Esophagus mucosa (tissue), 1 donor: ENCODE results near the gene NUPR1. TPM values are rescaled to one million over a fixed set of nuclear protein-coding genes. Genes with fewer than 3 reads are reported as not detected.
"Not testable (repeated sequence)": the region's sequence is repeated elsewhere in the genome, so short reads cannot be mapped to it uniquely, and the experiment has no call there.

ENCODE experiments used
- ATAC-seq: fragments of 200-7000 bp; cut with Tn5 transposase; one replicate; pipeline ENCODE4 v1.9.1; 2020
- total RNA-seq: library from RNA; stranded (reverse); gene quantifications from one replicate; pipeline ENCODE4 v1.2.4, GENCODE V29; 2023
- donor health status: DM: yes; HTN: yes; CAD: no.

The NUPR1 gene
- total RNA-seq, 1 donor from 2014 or later, result 64.4 TPM

DNA sequence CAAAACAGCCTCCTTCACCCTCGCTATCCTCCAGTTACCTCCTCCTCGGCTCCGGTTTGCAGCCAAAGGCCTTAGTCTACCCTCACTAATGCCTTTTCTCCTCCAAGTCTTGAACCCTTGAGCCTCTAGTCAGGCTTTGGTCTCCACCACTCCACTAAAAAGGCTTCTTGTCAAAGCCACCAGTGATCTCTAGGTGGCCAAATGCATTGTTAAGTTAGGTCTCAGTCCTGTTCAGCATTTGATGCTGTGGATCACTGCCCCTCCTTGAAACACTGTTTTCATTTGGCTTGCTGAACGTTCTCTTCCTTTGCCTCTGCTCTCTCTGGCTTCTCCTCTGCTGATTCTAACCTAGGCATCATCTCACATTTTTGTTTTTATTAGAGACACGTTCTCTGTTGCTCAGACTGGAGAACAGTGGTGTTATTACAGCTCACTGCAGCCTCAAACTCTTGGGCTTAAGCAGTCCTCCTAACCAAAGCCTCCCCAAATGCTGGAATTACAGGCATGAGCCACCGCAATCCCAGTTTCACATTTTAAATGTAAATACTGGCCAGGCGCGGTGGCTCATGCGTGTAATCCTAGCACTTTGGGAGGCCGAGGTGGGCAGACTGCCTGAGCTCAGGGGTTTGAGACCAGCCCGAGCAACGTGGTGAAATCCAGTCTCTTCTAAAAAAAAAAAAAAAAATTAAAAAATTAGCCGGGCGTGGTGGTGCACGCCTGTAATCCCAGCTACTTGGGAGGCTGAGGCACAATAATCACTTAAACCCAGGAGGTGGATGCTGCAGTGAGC lies 16.1 kb upstream of the NUPR1 start:
- ATAC-seq, result no peak

GRCh38 chr16:28553776-28554633 lies 15.2 kb upstream of the NUPR1 start, which contains the start of gene SGF29:
Gene SGF29 (plus strand): TSS chr16:28553920. CDS start chr16:28581070, 27,150 bp downstream.
- peak; percentile 95 for ATAC-seq

DNA sequence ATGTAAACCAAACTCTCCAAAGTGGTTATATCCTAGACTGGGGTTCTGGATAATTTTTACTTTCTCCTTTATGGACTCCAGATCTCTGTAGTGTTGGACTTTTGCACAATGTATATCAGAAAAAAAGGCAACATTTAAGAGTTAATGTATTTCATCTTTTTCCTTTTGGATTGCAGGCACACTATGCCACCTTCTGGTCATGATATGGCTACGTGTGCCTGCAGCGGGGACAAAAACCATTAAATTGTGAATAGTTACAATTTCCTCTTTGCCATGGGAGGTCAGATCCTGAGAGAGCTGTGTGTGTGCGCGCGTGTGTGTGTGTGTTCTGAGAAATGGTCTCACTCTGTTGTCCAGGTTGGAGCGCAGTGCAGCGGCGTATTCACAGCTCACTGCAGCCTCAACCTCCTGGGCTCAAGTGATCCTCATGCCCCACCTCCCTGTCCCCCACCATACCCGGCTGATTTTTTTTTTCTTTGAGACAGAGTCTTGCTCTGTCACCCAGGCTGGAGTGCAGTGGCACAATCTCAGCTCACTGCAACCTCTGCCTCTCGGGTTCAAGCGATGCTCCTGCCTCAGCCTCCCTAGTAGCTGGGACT lies 10.6 kb upstream of the NUPR1 start:
- no peak for ATAC-seq

DNA sequence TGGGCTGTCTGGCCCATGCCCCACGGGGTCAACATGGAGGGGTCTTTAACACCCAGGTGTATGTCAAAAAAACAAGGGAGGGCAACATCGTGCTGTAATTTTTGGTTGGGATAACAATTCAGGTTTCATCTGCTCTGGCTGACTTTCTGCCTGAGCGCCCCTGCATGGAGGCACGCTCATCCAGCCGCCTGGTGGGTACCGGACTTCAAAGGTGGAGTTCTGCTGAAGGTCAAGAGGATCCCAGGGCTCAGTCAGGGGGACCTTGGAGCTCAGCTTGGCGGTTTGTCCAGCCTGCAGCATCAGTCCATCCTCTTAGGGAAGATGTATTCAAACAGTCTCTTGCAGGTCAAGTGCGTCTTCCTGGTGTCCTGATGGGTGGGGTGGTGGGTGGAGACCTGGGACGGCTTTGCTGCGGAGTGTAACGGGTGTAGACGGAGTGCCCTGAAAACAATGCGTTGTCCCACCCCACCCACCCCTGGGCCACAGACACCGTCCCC lies 9.6 kb upstream of the NUPR1 start:
- no peak for ATAC-seq

DNA sequence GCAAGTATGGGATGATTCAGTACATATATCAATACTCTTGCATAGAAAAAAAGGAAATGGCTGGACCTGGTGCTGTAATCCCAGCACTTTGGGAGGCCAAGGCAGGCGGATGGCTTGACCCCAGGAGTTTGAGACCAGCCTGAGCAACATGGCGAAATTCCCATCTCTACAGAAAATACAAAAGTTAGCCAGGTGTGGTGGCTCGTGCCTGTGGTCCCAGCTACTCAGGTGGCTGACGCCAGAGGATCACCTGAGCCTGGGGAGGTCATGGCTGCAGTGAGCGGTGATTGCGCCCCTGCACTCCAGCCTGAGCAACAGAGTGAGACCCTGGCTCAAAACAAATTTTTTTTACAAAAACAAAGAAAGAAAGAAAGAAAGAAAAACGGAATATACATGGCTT lies 7.9 kb upstream of the NUPR1 start:
- no peak for ATAC-seq

GRCh38 chr16:28545964-28546363 lies 7.2 kb upstream of the NUPR1 start:
- ATAC-seq, result not testable (repeated sequence)

GRCh38 chr16:28544998-28545397 lies 6.2 kb upstream of the NUPR1 start:
- ATAC-seq, result no peak

- ATAC-seq, result peak; percentile 58
Observed at GRCh38 chr16:28543072-28543471, 4.3 kb upstream of the NUPR1 start.

DNA sequence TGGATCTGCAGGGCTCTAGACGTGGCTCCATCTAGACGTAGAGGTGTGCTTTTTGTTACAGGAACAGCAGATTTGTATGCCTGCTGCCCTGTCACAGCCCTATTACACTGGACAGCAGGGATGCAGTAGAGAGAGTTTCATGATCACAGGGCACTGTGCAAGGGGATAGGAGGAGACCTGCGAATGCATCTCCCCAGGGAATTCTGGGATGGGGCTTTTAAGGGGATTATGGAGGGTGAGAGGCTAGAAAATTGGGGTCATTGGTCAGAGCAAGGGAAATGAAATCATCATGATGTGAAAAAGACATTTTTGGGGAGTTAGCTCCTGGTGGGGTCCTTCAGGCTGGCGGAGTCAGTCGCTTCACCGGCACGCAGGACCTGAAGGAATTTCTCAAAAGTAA lies 3.9 kb upstream of the NUPR1 start:
- ATAC-seq, result no peak

- no peak for ATAC-seq
Observed at GRCh38 chr16:28540346-28540745, 1.6 kb upstream of the NUPR1 start.

DNA sequence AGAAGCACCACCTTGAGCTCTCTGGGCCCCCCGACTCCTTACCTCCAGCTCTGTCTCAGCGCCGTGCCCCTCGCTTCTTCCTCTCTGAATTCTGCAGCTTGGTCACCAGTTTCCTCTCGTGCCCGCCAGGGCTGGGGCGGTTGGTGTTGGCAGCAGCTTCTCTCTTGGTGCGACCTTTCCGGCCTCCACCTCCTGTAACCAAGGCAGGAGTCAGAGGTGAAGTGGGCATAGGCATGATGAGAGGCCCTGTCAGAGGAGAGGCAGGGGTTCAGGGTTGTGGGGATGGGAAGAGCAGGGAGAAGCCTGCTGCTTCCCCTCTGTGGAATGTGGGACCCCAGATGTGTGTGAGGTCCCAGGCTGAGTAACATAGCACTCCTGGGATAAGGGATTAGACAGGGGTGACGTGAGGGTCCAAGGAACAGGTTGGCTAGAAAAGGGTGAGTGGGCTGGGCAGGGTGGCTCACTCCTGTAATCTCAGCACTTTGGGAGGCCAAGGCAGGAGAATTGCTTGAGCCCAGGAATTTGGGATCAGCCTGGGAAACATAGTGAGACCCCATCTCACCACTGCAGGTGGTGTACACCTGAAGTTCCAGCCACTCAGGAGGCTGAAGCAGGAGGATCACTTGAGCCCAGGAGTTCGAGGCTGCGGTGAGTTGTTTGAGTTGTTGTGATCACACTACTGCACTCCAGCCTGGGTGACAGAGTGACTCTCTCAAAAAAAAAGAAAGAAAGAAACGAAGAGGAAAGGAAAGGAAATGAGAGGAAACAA lies 626 bp downstream of the NUPR1 start:
- ATAC-seq, result no peak

DNA sequence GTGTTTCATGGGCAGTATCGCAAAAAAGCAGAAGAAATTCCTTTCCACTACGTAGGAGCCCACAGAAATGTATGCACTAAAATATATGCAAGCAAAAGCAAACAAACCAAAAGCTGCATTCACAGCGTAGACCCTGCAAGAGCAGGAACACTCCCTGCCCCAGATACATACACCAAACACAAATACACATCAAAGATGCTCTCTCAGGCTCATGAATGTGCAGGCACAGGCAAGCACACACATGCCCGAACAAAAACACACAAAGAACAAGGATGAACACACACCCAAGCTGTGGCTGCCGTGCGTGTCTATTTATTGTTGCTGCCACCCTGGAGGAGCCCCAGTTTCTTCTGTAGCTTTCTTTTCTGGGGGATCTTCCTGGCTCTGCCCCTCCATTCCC lies 1.7 kb downstream of the NUPR1 start:
- ATAC-seq, result peak; percentile 66

DNA sequence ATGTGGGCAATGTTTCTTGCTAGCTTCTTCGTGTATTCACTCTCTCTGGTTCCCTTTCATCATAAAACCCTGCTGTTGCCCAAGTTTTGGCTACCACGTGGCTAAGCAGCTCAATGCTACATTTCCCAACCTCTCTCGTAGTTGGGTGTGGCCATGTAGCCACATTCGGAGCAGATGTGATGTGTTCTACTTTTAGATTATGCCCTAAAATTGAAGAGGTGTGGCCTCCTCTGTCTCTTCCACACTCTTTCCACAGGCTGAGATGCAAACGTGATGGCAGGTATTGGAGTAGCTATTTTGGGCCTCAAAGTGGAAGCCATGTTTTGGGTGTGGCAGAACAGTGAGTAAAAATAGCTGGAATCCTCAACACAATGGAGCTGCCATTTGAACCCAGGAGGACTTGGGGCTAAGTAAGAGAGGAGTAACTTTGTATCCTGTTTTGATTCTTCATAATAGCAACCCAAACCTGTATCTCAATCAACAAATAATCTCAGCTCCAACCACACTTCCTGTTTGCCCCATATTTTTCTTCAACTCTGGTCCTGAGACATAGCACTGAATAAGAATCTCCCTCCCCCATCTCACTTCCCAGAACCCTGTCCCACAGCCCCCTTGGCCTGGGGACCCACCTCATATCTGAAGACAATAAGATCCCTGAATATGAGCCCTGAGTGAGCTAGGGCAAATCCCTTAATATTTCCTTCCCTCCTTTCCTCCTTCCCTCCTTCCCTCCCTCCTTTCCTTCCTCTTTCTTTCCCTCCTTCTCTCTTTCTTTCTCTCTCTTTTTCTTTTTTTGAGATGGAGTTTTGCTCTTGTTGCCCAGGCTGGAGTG lies 4.0 kb downstream of the NUPR1 start:
- ATAC-seq, result peak; percentile 38

GRCh38 chr16:28532940-28533647 lies 5.7 kb downstream of the NUPR1 start:
- ATAC-seq, result no peak

DNA sequence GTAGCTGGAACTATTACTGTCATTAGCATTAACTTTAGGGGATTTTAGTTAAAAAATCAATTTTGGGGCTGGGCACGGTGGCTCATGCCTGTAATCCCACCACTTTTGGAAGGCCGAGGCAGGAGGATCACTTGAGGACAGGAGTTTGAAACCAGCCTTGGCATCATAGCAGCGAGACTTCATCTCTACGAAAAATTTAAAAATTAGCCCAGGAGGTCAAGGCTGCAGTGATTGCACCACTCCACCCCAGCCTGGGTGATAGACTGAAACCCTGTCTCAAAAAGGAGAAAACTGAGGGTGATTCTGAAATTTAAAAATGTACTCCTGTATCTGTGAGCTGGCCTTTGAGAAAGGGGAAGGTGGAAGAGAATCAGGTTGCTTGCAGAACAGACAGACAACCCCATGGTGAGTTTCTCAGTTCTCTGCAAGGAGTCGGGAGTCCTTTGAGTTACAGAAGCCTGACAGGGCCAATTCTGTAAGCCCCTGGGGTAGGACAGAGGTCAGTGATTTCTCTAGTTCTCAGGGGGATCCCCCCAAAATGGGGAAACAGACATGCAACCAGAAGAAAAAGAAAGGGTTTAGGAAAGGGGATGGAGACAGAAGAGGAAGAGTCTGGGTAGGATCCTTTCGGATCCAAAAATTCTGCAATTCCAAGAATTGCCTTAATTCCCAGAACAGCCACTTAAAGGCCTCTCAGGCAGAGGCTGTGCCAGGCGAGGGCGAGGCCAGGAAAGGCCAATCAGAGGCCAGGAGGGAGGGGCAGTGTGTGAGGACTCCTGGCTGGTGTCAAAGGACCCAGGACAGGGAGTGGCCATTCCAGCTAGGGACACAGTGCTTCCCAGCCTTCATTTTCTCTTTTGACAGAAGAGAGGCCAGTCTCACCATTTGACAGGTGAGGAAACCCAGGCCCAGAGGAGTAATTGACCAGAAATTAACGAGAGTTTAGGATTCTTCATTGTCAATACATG lies 6.7 kb downstream of the NUPR1 start:
- ATAC-seq, result peak; percentile 52

GRCh38 chr16:28529124-28529523 lies 9.7 kb downstream of the NUPR1 start:
- ATAC-seq, result no peak

GRCh38 chr16:28528463-28528867 lies 10.3 kb downstream of the NUPR1 start:
- ATAC-seq, result no peak

- no peak for ATAC-seq
Observed at GRCh38 chr16:28527985-28528384, 10.8 kb downstream of the NUPR1 start.

DNA sequence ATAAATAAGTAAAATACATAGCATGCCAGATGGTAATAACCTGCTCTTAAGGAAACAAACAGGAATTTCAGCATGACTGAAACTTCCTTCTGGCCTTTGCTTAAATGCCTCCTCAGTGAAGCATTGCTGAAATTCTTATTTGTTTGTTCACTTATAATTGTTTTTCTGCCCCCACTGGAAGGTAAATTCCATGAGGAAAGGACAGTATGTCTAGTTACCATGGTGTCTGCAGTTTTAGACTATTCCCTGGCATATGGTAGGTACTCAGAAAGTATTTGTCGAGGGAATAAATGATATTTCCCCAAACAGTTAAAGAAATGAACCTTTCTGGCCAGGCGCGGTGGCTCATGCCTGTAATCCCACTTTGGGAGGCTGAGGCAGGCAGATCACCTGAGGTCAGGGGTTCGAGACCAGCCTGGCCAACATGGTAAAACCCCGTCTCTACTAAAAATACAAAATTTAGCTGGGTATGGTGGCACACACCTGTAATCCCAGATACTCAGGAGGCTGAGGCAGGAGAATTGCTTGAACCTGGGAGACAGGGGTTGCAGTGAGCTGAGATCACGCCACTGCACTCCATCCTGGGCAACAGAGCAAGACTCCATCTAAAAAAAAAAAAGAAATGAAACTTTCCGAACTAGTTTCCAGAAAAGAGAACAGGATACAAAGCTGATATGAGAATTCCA lies 11.5 kb downstream of the NUPR1 start:
- ATAC-seq, result not testable (repeated sequence)
